Globus pallidus (tissue), 1 donor: Measurements from ENCODE around the gene C20orf144.

ENCODE experiments used
- DNase-seq: peaks from one replicate; pipeline ENCODE4 v3.0.0-alpha.2; 2015; ENCODE audit warnings: low spot score

The C20orf144 gene

GRCh38 chr20:33666293-33667244, 4.4 kb downstream of the C20orf144 start, which contains the start of gene ACTL10:
ACTL10 (plus strand) TSS chr20:33666943; CDS start chr20:33667498, 555 bp downstream.
- DNase-seq, result peak; percentile 97

DNA sequence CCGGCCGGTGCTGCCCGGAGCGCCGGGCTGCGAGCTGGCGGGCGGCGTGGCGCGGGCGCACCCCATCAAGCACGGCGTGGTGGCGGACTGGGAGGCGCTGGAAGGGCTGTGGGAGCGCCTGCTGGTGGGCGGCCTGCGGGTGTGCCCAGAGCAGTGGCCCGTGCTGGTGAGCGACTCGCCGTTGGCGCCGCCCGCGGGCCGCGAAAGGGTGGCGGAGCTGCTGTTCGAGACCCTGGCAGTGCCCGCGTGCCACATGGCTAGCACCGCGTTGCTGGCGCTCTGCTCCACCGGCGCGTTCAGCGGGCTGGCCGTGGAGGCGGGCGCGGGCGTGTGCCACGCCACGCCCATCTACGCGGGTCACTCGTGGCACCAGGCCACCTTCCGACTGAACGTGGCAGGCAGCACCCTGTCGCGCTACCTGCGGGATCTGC, 5.1 kb downstream of the C20orf144 start:
- no peak for DNase-seq

DNA sequence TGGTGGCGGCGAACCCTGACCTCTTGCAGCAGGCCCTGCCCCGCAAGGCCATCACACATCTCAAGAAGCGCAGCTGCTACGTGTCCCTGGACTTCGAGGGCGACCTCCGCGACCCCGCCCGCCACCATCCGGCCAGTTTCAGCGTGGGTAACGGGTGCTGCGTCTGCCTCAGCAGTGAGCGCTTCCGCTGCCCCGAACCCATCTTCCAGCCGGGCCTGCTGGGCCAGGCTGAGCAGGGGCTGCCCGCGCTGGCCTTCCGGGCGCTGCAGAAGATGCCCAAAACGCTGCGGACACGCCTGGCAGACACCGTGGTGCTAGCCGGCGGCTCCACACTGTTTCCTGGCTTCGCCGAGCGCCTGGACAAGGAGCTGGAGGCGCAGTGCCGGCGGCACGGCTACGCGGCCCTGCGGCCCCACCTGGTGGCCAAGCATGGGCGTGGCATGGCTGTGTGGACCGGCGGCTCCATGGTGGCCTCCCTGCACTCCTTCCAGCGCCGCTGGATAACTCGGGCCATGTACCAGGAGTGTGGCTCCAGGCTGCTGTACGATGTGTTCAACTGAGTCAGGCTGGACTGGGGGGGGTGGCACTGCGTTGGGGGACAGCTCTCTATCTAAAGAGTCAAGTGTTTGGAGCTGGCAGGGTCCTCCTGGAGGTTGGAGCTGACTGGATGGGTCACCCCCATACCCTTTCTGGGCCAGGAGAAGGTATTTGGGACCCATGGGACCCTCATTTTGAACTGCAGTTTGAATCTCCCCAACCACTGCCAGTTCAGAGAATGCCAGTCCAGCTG, 5.7 kb downstream of the C20orf144 start:
- peak; percentile 74 for DNase-seq

DNA sequence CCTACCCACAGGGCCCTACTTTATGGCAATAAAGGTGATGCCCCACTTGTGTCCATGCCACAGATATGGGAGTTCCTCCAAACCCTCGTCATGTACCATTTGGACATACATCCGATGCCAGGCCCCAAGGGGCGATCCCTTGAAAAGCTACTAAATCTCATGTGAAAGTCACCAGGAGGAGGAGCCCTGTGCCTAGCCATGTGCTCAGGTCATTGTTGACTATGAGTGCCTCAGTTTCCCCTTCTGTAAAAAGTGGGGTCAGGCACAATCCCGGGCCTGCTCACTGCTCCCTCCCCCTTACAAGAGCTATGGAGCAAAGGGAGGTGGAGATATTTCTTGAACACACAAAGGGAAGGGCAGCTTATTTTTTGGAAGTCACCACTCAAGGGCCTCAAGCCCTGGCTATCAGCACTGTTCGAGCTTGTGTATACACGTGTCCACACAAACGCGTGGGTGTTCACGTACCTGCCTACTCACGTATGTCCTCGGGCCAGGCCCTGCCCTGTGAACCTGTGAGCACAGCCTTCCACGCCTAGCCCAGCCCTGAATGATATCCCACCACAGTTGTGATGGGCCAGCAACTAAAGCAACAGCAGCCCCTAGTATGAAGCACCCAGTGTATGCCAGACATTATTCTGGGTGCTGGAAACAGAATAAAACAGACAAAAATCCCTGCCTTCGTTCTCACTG, 6.5 kb downstream of the C20orf144 start:
- DNase-seq, result no peak

- DNase-seq, result no peak
Observed at GRCh38 chr20:33669224-33669623, 7.1 kb downstream of the C20orf144 start.

- no peak for DNase-seq
Observed at GRCh38 chr20:33669873-33670640, 7.9 kb downstream of the C20orf144 start.

- no peak for DNase-seq
Observed at GRCh38 chr20:33670715-33671499, 8.8 kb downstream of the C20orf144 start.

DNA sequence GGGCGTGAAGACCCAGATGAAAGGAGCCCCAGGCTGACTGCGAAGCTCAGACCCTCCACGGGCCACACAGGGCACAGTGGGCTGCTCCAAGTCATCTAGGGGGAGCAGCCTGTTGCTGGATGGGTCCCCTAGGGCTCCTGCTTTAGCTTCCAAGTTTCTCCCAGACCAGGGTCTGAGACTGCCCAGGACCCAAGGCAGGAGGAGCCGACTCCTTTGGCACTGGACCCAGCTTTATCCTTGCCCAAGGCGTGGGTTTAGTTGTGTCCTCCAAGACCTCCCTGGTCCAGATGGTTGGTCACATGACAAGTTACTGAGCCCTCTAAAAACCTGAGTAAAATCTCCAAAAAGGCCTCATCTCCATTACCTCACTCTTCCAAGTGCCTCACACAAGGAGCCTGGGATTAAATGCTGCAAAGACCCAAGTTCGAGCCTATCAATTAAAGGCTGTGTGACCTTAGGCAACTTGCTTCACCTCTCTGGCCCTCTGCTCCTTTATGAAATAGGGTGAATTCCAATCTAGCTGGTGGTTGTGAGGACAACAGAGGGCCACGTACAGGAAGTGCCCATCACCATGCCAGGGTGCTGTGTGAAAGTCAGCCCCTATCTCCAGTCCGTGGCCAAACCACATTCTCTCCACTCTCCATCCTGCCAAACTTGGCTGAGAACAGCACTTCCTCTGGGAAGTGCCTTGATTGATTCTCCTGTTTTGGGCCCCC, 9.6 kb downstream of the C20orf144 start:
- no peak for DNase-seq

DNA sequence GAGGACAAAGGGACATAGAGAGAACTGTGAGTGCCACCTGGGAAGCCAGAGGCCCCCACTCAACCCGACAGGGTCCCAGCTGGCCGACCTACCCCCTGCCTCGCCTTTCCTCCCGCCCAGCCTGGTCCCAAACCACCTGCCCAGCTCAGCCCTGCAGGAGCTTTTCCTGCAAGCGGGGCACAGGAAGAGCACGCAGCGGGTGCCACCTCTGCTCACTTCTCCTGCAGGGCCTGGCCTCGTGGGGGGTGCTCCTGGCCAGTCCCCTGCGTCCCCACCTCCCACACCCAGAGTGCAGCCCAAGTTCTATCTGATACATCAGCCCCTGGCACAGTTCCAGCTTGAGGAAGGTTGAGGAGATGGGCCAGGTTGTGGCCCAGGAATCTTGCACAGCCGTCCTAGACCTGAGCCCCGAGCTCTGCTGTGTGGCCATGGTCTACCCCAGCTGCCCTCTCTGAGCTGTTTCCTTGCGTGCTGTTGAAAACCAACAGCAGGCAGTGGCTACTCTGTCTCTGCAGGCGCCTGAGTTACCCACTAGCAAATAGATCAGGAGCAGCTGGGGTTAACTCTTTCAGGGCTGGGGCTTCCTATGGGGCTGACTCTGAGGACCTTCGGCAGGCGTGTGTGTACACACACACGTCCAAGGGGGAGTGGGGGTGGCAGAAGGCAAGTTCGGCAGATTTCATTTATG, 10.4 kb downstream of the C20orf144 start:
- no peak for DNase-seq

DNA sequence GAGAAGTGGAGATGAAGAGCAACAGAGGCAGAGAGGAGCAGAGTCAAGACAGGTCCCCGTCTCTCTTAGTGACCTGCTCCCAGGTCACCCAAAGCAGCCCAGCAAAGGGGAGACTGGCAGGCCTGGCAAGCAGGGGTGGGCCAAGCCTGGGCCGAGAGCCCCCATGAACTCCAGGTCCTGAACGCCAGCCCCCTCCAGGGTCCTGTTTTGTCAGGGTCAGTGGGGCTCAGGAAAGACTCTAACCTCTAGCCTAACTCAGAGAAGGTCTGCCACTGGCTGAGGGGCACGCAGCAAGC, 10.9 kb downstream of the C20orf144 start:
- no peak for DNase-seq

GRCh38 chr20:33673410-33674293, 11.5 kb downstream of the C20orf144 start:
- no peak for DNase-seq

GRCh38 chr20:33674294-33675135, 12.4 kb downstream of the C20orf144 start, which contains the start of gene NECAB3:
NECAB3 (minus strand) TSS chr20:33674428; CDS start chr20:33674352, 76 bp downstream.
- DNase-seq, result peak; percentile 81

GRCh38 chr20:33675136-33675959, 13.2 kb downstream of the C20orf144 start:
- DNase-seq, result no peak

DNA sequence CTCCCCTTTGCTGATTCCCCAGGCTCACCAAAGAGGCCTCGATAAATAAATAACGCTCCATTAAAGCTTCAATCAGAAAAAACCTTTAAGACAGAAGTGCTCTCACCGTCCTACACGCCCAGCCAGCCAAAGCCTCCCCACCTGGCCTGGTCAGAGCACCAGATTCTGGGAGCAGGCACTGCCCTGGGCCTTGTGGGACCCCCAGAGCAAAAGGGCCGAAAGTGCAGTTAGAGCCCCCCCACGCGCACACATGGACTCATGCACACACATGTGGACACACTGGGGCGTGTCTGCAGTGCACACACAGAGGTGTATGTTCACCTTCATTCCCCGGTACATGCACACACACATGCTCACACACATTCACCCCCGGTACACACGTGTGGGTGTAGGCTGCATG, 14.0 kb downstream of the C20orf144 start:
- no peak for DNase-seq

DNA sequence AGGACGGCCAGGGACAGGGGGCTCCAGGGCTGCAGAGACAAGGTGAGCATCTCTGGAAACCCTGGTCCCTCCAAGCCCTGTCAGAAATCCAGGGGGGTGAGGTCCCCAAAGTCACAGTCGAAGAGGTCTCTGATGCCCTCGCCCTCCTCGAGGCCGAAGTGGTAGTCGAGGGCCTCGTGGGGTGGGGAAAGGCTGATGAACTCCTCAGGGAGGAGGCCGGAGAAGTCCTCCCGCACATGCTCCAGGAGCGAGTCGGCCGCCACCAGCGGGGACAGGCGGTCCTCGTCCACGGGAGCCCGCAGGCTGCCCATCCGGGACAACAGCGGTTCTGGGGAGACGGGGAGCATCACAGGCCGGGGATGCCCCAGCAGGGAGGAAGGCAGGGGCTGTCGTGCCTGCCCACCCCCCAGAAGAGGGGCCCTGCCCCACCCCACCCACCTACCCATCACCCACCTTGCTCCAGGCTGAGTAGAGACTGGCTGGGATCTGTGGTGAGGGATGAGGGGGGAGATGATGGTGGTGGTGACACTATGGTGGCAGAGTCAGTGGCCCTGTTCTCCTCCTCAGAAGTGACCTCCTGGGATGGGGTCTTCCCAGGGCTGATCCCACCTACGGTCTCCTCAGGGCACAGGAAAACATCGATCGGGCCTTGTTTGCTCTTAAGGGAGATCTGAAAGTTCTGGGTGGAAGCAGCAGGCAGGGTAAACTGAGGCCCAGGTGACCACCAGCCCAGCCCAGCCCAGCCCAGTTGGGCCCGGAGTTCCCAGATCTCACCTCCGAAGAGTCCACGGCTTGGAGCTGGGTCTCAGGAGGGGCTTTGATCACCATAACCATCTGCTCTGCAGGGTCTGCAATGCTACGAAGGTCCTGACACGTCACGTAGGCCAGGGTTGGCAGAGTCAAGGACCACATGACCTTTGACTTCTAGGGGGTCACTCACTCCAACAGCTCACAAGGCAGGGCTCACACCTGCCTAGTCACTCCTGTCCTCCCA, 14.8 kb downstream of the C20orf144 start:
- DNase-seq, result no peak
